Measurements from ENCODE around the gene APH1A.
A peak's percentile ranks its signal among the peaks of the same experiment; 100 is the strongest.

APH1A gene

DNA sequence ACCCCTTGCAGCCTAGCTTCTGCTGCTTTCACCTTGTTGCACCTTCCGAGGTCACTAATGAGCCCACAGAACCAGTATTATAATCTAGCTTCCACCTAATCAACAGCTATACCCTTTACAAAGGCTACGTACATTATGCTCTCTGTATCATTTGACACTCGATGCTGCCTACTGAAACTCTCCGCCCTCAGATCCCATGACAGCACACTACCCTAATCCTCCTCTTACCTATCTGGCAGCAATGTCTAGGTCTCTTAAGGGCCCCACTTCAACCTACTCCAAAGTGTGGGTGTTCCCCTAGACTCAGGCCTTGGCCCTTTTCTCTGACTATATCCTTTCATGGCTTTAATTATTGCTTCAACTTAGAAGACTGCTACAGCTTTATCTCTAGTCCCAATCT is 20.0 kb upstream of the APH1A start:
- no peak for DNase-seq
- no peak overlapping the region for H4K8ac ChIP-seq (ENCODE audit: low read depth, low read length)
- H3K27me3 ChIP-seq (ENCODE audit: insufficient read depth, low read length, poor library complexity): no peaks in the 10 kb centered on the region
- no peak overlapping the region for H3K4ac ChIP-seq (ENCODE audit: low read depth, low read length)
- H3K79me2 ChIP-seq (ENCODE audit: control insufficient read depth, insufficient read depth, low read length): peaks cover under 1% of the 10 kb centered on the region
- no peaks in the 10 kb centered on the region for H3K36me3 ChIP-seq (ENCODE audit: control insufficient read depth, insufficient read depth, low read length)
- no peak overlapping the region for H3K23ac ChIP-seq (ENCODE audit: low read length)
- no peak overlapping the region for H3K4me2 ChIP-seq (ENCODE audit: low read length)
- no CpG with 5 or more reads among the region's 4 CpGs for WGBS (ENCODE audit: extremely low coverage, insufficient coverage, low lambda C conversion rate)
- H3K79me1 ChIP-seq (ENCODE audit: low read length): peaks cover under 1% of the 10 kb centered on the region
- no peak overlapping the region for H2BK15ac ChIP-seq (replicated peaks; ENCODE audit: low read depth)
- H3K9ac ChIP-seq (ENCODE audit: low read length): no peak overlapping the region
- H3K4me3 ChIP-seq (ENCODE audit: low read length): no peak overlapping the region
- no peaks in the 10 kb centered on the region for H3K4me1 ChIP-seq (ENCODE audit: control insufficient read depth, low read depth, low read length)
- H4K5ac ChIP-seq (ENCODE audit: low read length): no peak overlapping the region
- H3K18ac ChIP-seq (ENCODE audit: low read length): no peak overlapping the region
- no peak overlapping the region for H2BK5ac ChIP-seq (ENCODE audit: low read length)
- H3K27ac ChIP-seq (ENCODE audit: low read depth, low read length): no peak overlapping the region
- no peak overlapping the region for H3K56ac ChIP-seq (ENCODE audit: low read length)
- H2BK120ac ChIP-seq (ENCODE audit: low read depth, low read length): no peak overlapping the region
- H2AK5ac ChIP-seq (ENCODE audit: low read length): no peak overlapping the region

- Histone ChIP-seq H4K8ac (ENCODE audit: low read depth, low read length) (no peak overlapping the region), H2AK5ac (ENCODE audit: low read length) (no peak overlapping the region), H3K18ac (ENCODE audit: low read length) (no peak overlapping the region), H3K23ac (ENCODE audit: low read length) (no peak overlapping the region), H3K4ac (ENCODE audit: low read depth, low read length) (no peak overlapping the region), H4K5ac (ENCODE audit: low read length) (no peak overlapping the region), H3K79me2 (ENCODE audit: control insufficient read depth, insufficient read depth, low read length) (no peaks in the 10 kb centered on the region), H3K79me1 (ENCODE audit: low read length) (no peaks in the 10 kb centered on the region), H3K4me2 (ENCODE audit: low read length) (no peak overlapping the region), H3K9ac (ENCODE audit: low read length) (no peak overlapping the region), H2BK120ac (ENCODE audit: low read depth, low read length) (no peak overlapping the region), H3K36me3 (ENCODE audit: control insufficient read depth, insufficient read depth, low read length) (no peaks in the 10 kb centered on the region), H3K4me1 (ENCODE audit: control insufficient read depth, low read depth, low read length) (no peaks in the 10 kb centered on the region), H3K27ac (ENCODE audit: low read depth, low read length) (no peak overlapping the region), H3K4me3 (ENCODE audit: low read length) (no peak overlapping the region), H3K56ac (ENCODE audit: low read length) (no peak overlapping the region), H2BK15ac (replicated peaks; ENCODE audit: low read depth) (no peak overlapping the region), H2BK5ac (ENCODE audit: low read length) (no peak overlapping the region), H3K27me3 (ENCODE audit: insufficient read depth, low read length, poor library complexity) (no peaks in the 10 kb centered on the region)
- DNase-seq: no peak
- WGBS (ENCODE audit: extremely low coverage, insufficient coverage, low lambda C conversion rate): no CpG with 5 or more reads among the region's 1 CpG
Observed at GRCh38 chr1:150288382-150288781, 19.6 kb upstream of the APH1A start.

GRCh38 chr1:150283260-150283659 is 14.4 kb upstream of the APH1A start:
- Histone ChIP-seq H3K9ac (ENCODE audit: low read length) (no peak overlapping the region), H2BK120ac (ENCODE audit: low read depth, low read length) (no peak overlapping the region), H3K4me3 (ENCODE audit: low read length) (no peak overlapping the region), H4K5ac (ENCODE audit: low read length) (no peak overlapping the region), H3K4me2 (ENCODE audit: low read length) (no peak overlapping the region), H3K79me1 (ENCODE audit: low read length) (no peaks in the 10 kb centered on the region), H4K8ac (ENCODE audit: low read depth, low read length) (no peak overlapping the region), H3K27me3 (ENCODE audit: insufficient read depth, low read length, poor library complexity) (peaks cover 3% of the 10 kb centered on the region), H2BK5ac (ENCODE audit: low read length) (no peak overlapping the region), H3K4ac (ENCODE audit: low read depth, low read length) (no peak overlapping the region), H3K27ac (ENCODE audit: low read depth, low read length) (no peak overlapping the region), H2AK5ac (ENCODE audit: low read length) (no peak overlapping the region), H3K56ac (ENCODE audit: low read length) (no peak overlapping the region), H3K18ac (ENCODE audit: low read length) (no peak overlapping the region), H3K36me3 (ENCODE audit: control insufficient read depth, insufficient read depth, low read length) (no peaks in the 10 kb centered on the region), H3K79me2 (ENCODE audit: control insufficient read depth, insufficient read depth, low read length) (no peaks in the 10 kb centered on the region), H2BK15ac (replicated peaks; ENCODE audit: low read depth) (no peak overlapping the region), H3K4me1 (ENCODE audit: control insufficient read depth, low read depth, low read length) (peaks cover 4% of the 10 kb centered on the region), H3K23ac (ENCODE audit: low read length) (no peak overlapping the region)
- no CpG with 5 or more reads among the region's 12 CpGs for WGBS (ENCODE audit: extremely low coverage, insufficient coverage, low lambda C conversion rate)
- DNase-seq: no peak

DNA sequence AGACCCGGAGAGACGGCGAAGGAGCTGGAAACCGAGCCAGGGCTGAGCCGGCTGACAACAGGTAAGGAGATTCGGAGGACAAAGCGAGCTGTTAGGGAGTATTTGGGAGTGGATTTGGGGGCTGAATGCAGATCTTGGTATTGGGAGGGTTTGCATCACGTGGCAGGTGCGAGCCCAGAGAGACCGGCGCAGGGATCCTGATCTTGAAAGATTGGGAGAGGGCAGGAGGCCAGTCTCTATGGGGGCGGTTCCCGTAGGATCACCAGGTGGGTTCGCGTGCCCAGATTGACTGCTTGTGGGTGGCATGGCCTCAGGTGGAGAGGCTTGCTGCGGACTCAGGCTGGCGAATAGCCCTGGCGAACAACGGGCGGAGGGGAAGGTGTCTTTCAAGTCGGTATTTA is 13.7 kb upstream of the APH1A start:
- Histone ChIP-seq H3K56ac (ENCODE audit: low read length) (peak overlapping the region; percentile 85), H2BK120ac (ENCODE audit: low read depth, low read length) (no peak overlapping the region), H2AK5ac (ENCODE audit: low read length) (no peak overlapping the region), H4K5ac (ENCODE audit: low read length) (no peak overlapping the region), H3K18ac (ENCODE audit: low read length) (no peak overlapping the region), H3K4me1 (ENCODE audit: control insufficient read depth, low read depth, low read length) (peaks cover 4% of the 10 kb centered on the region), H3K4me2 (ENCODE audit: low read length) (peak overlapping the region; percentile 77), H3K27ac (ENCODE audit: low read depth, low read length) (no peak overlapping the region), H3K79me2 (ENCODE audit: control insufficient read depth, insufficient read depth, low read length) (no peaks in the 10 kb centered on the region), H3K4me3 (ENCODE audit: low read length) (peak overlapping the region; percentile 31), H3K36me3 (ENCODE audit: control insufficient read depth, insufficient read depth, low read length) (no peaks in the 10 kb centered on the region), H3K9ac (ENCODE audit: low read length) (peak overlapping the region; percentile 53), H3K4ac (ENCODE audit: low read depth, low read length) (no peak overlapping the region), H3K27me3 (ENCODE audit: insufficient read depth, low read length, poor library complexity) (peaks cover 3% of the 10 kb centered on the region), H2BK15ac (replicated peaks; ENCODE audit: low read depth) (no peak overlapping the region), H4K8ac (ENCODE audit: low read depth, low read length) (no peak overlapping the region), H3K79me1 (ENCODE audit: low read length) (no peaks in the 10 kb centered on the region), H2BK5ac (ENCODE audit: low read length) (no peak overlapping the region), H3K23ac (ENCODE audit: low read length) (no peak overlapping the region)
- DNase-seq: no peak
- no CpG with 5 or more reads among the region's 21 CpGs for WGBS (ENCODE audit: extremely low coverage, insufficient coverage, low lambda C conversion rate)

DNA sequence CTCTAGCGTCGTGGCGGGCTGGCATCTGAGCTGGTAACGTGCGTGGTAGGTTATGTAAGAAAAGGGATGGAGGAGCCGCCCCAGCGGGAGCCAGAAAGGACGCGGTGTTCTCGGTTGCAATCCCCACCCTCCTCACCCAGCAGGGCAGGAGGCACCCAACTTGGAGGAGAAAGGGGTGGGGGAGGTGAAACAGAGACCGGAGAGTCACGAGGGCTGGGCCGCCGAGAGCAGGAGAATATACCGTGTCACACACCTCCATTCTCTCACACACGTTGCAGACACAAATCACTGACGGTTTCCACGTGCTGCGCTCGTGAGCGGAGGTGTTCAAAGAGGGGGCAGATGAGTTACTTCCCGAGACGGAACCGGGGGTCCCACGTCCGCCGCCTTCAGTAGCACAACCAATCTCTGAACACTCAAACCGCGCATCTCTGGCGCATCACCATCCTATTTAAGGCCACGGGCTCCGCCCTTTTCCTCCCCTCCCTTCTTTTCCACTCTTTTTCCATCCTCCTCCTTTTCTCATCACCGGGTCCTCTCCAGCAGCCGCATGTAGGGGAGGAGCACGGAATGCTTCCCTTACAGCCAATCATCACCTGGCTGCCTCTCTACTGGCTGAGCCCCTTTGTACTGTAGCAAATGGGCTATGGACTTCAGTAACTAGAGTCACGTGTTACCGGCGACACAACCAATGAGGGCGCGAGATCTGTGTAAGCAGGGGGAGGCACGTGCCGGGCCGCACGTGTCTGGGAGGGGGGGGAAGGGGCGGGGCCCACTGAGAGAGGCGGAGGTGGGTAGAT is 13.1 kb upstream of the APH1A start, which contains the start of gene CIART:
Gene CIART (plus strand): TSS at position 797 of the 800 bp plus-strand sequence. CDS start 714 bp downstream, outside the sequence.
- peak; percentile 99 for DNase-seq
- WGBS (ENCODE audit: extremely low coverage, insufficient coverage, low lambda C conversion rate): no CpG with 5 or more reads among the region's 46 CpGs
- H3K27me3 ChIP-seq (ENCODE audit: insufficient read depth, low read length, poor library complexity): peaks cover 3% of the 10 kb centered on the region
- H2BK15ac ChIP-seq (replicated peaks; ENCODE audit: low read depth): no peak within 1 kb of the TSS
- H3K18ac ChIP-seq (ENCODE audit: low read length): peak within 1 kb of the TSS; percentile 63
- no peak within 1 kb of the TSS for H3K4ac ChIP-seq (ENCODE audit: low read depth, low read length)
- no peaks in the 10 kb centered on the region for H3K79me2 ChIP-seq (ENCODE audit: control insufficient read depth, insufficient read depth, low read length)
- H3K4me1 ChIP-seq (ENCODE audit: control insufficient read depth, low read depth, low read length): peaks cover 4% of the 10 kb centered on the region
- peak within 1 kb of the TSS; percentile 53 for H3K9ac ChIP-seq (ENCODE audit: low read length)
- H4K8ac ChIP-seq (ENCODE audit: low read depth, low read length): no peak within 1 kb of the TSS
- H2BK120ac ChIP-seq (ENCODE audit: low read depth, low read length): no peak within 1 kb of the TSS
- H3K4me2 ChIP-seq (ENCODE audit: low read length): peak within 1 kb of the TSS; percentile 77
- no peak within 1 kb of the TSS for H3K23ac ChIP-seq (ENCODE audit: low read length)
- no peaks in the 10 kb centered on the region for H3K36me3 ChIP-seq (ENCODE audit: control insufficient read depth, insufficient read depth, low read length)
- peak within 1 kb of the TSS; percentile 31 for H3K4me3 ChIP-seq (ENCODE audit: low read length)
- H2AK5ac ChIP-seq (ENCODE audit: low read length): no peak within 1 kb of the TSS
- H3K79me1 ChIP-seq (ENCODE audit: low read length): no peaks in the 10 kb centered on the region
- no peak within 1 kb of the TSS for H4K5ac ChIP-seq (ENCODE audit: low read length)
- peak within 1 kb of the TSS; percentile 85 for H3K56ac ChIP-seq (ENCODE audit: low read length)
- no peak within 1 kb of the TSS for H3K27ac ChIP-seq (ENCODE audit: low read depth, low read length)
- H2BK5ac ChIP-seq (ENCODE audit: low read length): no peak within 1 kb of the TSS

All from mesendoderm (in vitro differentiated cells).